ENCODE results near the gene PAX5. TPM values are rescaled to one million over a fixed set of nuclear protein-coding genes. Genes with fewer than 3 reads are reported as not detected.
"Not testable (repeated sequence)": the region's sequence is repeated elsewhere in the genome, so short reads cannot be mapped to it uniquely, and the experiment has no call there.

PAX5 gene
- total RNA-seq, 1 donor from 2014 or later: not detected

DNA sequence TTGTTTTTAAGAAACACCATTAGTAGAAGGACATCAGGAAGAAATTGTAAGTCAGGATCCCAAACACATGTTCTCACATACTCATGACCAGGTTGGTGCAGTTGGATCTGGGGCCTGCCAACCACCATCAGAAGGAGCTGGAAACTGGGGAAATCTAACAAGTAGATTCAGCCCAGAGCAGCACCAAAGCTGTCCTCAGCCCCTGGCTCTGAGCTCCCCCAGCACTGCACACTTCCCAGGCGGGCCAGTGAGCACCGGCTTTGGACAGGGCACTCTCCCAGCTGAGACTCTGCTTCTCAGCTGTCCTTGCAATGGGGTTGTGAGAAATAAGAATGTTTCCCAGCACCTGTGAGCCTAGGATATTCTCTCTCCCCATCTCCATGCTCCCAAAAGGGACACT lies 162.5 kb downstream of the PAX5 start:
- intact Hi-C loops (cut with DNase I): no loop called here

DNA sequence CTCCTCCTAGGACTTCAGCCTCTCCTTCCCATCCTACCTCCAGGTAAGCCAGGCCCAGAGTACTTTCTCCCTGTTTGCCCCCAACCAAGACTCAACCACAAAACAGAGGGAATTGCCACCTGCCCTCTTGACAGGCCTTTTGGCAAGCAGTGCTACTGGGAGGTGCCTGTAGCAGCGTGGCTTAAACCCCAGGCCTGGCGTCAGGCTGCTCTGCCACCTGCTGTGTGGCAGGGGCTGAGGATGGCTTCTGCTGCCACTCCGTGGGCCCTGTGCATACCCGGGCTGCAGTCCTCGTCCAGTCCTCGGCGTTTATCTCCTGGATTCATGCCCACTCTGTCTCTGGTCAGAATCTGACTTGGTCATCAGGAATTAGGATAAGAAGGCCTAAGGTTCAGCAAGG lies 163.1 kb downstream of the PAX5 start:
- DNase-seq (ENCODE audit: low spot score): no peak
- intact Hi-C loops (cut with DNase I): no loop called here

More for the DNA sequence above, 162.5 kb downstream of the PAX5 start:
- no peak for DNase-seq (ENCODE audit: low spot score)

DNA sequence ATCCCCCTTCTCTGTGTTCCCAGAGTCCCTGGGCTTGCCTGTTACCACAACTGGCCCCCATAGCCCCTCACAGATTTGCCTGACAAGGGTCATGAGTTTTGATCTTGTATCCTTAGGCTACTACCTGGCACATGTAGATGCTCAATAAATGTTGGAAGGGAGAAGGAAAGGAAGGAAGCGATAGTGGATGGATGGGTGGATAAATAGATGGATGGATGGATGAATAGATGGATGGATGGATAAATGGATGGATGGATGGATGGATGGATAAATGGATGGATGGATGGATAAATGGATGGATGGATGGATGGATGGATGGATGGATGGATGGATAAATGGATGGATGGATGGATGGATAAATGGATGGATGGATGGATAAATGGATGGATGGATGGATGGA lies 164.5 kb downstream of the PAX5 start:
- DNase-seq (ENCODE audit: low spot score); intact Hi-C loops (cut with DNase I): not testable (repeated sequence)

DNA sequence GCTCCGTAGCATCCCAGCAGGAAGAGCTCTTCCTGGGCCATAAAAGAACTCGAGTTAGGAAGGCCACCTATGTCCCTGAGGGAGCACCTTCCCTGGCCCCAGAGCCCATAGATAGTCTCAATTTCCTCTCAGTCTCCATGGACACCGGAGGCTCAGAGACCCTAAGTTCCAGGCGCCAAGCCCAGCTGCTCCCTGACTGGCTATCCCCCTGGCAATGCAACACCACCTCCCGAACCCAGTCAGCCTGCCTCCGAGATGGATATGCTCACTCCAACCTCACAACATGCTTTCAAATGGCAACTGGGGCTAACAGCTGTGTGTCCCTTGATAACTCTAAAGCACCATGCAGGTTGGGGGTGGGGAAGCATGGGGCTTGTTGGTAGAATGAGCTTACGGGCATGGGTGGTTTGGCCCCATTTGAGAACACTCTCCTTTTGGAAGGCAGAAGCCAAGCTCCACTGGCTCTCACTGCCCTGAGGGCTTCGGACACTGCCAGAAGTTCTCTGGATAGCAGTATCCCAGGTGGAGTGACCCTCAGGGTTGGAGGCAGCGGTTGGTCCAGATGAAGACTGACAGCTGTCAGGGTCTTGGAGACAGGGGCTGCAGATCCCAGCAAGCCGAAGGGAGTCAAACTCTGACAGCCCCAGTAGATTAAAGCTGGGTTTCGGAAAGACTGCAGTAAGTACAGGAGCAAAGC lies 165.3 kb downstream of the PAX5 start:
- intact Hi-C loops (cut with DNase I): no loop called here
- DNase-seq (ENCODE audit: low spot score): no peak

DNA sequence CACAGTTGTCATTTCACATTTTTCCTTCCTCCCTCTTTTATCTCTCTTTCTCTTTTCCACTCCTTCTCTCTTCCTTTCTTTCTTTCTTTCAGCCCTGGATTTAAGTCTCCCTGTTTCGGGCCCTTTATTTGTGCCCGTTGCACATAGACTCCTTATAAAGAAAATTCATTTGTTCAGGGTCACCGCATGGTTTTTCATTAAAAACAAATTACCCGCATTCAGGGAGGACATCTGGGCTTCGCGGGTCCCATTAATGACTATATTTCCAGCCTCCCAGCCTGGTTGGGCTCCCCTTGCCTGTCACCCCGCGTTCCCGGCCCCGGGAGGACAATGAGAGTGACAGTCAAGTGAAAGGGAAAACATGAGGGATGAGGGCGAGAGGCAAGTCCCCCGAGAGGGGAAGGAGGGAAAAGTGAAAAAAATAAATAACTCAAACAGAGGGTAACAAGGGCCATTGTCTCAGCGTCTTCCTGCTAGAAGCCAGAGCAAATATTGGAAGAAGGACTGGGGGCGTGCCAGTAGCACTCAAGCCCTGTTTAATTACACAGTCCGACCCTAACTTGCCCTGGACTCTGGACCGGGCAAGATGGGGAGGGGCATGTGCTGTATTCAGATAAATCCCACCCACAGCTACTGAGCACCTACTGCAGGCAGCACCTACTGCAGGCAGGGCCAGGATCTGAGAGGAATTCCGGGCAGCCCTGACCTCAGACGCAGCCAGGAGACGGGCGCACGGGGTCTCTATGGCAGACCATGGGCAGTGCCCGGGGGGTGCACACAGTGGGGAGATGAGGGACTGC lies 166.2 kb downstream of the PAX5 start:
- no peak for DNase-seq (ENCODE audit: low spot score)

DNA sequence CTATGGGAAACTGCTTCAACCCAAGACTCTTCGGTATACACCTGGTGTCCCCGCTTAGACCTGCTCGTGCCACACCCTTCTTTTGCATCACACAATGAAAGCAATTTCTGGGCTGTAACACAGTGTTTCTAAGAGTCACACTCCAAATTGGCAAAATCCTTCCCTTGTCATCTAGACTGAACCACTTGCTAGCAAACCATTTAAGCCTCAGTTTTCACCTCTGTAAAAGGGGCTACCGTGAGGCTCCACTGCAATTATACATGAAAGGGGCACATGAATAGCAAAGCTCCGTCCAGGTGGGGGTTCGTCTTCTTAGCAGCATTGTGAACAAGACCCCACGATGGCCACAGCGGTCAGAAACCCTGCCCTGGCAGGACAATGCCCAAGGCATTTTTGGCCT lies 166.8 kb downstream of the PAX5 start:
- intact Hi-C loops (cut with DNase I): no loop called here
- DNase-seq (ENCODE audit: low spot score): no peak

More for the DNA sequence above, 166.2 kb downstream of the PAX5 start:
- intact Hi-C loops (cut with DNase I): no loop called here

DNA sequence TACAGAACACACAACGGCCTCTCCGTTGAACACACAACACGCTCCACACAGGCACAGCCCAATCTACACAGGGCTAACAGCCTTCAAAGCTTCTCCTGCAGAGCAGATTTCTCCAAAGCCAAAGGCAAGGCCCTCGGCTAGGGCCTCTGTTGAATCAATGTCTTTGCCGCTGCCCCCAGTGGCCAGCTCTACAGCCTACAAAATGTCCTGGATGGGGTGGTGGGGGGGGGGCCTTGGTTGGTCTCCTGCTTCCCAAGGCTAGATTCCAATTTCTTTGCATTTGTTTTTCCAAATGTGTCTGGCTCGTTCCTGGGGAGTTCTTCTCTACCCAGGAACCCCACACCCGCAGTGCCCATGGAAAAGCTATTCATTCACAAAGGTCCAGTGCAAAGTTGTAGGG lies 167.2 kb downstream of the PAX5 start:
- no peak for DNase-seq (ENCODE audit: low spot score)
- intact Hi-C loops (cut with DNase I): no loop called here

DNA sequence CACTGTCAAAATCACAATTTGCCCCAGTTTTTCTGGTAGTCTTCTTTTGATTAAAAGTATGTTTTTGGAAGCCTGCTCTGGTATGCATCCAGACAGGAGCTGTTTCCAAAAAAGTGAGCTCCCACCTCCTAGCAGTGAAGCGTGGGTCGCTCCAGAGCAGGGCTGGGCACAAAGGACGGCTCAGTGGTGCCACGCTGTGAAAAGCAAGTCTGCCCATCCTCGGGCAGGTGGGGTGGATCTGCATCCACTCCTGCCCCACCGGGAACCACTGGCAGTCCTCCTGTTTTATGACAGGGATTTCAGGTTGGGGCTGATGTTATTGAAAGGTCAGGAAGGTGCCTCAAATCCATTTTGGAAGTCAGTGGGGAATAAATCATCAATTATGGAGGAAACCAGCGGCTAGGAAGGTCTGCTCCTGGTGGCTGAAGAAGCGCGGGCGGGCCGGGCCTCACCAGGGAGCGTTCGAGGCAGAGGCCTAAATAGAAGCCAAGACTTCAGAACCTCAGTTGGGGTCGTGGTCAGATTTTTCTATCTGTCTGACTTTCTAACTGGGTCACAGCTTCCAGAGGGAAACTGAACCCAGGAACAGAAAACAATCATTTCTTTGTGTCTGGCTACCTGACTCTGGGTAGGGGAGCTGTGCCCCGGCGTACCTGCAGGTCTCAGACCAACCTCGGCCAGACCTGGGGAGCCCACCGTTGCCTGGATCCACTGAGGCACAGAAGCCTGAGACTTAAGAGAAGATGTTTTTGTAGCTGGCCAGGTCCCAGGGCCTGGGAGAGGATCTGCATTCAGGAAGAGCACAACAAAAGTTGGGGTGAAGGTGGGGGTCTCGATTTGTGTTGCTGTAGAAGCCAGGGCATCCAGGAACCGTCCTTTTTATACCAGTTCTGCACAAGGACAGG lies 168.1 kb downstream of the PAX5 start:
- intact Hi-C loops (cut with DNase I): no loop called here
- no peak for DNase-seq (ENCODE audit: low spot score)

DNA sequence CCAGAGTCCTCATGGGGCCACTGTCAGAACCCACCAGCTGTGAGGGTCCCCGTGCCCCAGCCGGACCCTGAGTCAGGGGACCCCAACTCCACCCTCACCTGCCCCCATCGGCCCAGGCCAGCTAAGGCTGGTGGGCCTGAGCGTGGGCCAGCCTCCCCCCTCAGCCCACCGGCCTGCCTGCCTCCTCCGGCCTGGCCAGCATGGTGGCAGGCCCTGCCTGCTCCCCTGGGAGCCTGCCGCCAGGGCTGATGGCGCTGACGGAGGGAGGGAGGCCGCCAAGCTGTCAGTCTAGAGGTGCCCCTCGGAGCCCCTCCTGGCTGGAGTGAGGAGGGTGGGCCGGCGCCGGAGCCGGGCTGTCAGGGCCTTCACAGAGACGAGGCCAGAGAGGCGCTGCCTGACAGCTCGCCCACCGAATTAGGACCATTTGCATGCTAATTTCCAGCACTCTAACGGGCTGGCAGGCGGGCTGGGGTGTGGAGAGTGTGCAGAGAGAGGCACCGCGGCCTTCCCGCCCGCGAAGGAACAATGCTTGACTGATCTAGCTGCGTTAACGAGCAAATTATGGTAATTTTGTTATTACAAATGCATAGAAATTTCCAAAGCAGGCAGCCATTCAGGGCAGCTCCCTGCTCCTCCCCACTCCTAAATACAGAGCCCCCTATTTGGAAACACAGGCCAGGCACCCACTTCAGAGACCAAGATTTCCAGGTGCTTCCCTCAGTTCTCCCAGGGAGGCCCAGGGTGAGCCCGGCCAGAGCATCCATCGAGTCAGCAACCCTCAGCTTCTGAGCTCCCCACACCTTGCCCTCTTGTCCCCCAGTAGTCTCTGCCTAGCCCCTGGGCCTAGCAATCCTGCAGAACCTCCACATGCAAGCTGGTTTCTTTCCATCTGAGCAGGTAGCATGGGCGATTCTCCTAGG lies 169.3 kb downstream of the PAX5 start:
- intact Hi-C loops (cut with DNase I): no loop called here
- no peak for DNase-seq (ENCODE audit: low spot score)

DNA sequence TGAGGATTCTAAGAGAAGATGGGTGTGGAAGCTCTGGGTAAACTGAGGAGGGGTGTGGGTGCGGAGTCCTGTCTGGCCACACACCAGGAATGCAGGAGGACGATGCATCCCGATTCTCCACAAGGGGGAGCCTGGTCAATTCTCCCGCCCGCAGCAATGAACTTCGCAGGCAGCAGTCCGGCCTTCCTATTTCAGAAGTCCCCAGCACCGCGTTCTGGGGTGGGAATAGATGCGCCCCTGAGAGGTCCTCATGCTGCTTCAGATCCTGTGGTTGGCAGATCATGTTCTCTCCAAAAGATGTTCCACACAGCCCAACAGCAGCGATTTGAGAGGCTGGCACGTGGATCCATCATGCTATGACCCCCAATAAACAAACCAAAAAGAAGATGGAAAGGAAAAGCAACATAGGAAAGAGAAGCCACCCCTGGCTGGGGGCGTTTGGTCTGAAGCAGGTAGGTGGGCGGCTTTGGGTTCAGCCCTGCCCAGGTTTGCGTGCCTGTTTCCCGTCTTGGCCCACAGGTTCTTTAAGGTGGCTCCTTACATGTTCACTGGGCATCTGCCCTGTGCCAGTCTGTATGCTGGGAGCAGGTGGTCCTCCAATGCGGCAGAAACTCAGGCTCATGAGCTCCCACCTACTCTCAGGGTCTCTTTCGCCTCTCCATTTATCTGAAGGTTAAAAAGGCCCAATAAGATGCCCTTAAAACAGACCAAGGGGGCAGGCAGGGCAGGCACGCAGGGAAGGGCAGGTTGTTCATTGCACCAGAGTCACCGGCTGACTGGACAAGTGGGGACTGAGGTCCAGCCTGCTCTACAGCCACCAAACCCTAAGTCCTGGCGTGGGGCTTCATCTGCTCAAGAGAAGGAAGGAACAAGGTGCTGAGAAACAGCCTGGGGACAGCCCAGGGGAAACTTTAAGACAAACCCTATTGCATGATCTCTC lies 171.6 kb downstream of the PAX5 start:
- intact Hi-C loops (cut with DNase I): no loop called here
- DNase-seq (ENCODE audit: low spot score): no peak

DNA sequence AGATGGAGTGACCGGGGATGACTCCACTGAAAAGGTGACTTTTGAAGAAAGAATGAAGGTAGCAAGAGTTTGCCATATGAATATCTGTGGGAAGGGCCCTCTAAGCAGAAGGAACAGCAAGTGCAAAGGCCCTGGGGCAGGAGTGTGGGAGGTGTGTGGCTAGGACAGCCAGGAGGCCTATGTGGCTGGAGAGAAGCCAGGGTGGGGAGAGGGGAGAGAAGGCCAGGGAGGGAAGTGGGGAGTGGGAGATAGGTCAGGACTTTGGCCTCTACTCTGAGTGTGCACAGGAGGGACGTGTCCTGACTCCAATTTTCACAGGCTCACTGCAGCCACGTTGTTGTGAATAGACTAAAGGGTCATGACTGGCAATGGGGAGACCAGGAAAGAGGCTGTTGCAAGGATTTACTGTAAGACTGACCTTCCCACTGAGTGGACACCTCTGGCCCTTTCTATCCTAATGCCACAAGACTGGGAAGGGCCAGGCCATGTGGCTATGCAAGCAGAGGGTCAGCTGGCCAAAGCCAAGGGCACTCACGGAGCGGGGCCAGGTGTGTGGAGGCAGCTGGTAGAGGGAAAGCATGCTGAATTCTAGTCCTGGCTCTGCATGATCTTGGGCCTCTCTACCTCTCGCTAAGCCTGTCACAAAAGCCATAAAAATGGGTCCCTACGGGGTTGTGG lies 172.4 kb downstream of the PAX5 start:
- DNase-seq (ENCODE audit: low spot score): no peak
- intact Hi-C loops (cut with DNase I): no loop called here

DNA sequence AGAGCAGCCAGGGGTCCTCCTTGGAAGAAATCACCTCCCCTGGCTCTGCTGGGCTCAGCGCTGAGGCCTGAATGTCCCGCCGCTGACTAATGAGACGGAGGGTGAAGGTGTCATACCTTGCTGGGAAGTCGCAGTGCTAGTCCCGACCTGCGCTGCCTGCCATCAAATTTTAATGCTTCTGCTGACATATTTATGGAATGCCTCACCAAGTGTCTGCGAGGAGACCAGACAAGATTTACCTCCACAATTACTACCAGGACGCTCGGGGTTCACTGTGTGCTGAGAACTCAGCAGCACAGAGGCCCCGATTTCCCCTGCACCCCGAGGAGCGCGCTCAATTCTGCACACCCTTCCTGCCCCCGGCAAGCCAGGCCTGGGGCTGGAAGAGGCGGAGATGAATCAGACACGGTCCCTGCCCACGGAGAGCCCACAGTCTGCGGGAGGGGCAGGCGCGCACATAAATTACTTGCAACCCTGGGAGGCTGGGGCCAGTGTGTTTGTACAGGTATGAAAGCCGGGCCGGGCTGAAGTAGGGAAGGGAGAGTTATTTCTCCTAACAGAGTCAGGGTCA lies 175.2 kb downstream of the PAX5 start:
- no peak for DNase-seq (ENCODE audit: low spot score)
- intact Hi-C loops (cut with DNase I): no loop called here

DNA sequence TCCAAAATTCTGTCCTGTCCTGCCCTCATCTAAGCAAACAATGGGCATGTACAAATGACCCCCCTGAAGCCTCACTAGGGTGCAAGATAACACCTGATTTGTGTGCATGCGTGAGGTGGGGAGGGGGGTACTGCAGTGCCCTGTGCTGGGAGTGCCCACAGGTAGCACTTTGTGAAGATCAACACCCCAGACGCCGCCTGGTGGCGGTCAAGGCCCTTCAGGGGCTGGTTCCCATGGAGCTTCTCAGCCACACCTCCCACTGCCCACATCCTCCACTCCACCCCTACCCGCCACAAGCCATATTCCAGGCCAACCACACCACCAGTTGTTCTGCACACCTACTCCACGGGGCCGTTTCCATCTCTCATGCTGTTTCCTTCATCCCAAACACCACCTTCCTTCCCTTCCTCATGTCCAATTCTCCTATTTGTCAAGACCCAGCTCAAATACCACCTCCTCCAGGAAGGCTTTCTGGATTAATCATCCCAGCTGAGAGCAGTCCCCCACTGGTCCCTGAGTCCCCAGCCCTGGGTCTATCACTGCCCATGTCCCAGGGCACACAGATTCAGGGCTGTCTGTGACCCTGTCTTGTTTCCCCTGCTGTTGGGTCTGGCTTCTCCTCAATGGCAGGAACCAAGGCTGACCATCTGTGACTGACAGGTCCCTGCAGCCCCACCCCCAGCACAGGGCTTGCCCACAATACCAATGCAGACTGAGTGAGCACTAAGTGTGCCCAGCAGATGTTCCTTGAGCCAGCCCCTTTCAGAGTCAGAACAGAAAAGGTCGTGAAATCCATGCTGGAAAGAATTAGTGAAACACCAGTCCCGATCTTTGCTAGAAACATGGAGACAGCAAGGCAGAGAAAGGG lies 178.4 kb downstream of the PAX5 start:
- no peak for DNase-seq (ENCODE audit: low spot score)
- intact Hi-C loops (cut with DNase I): no loop called here

DNA sequence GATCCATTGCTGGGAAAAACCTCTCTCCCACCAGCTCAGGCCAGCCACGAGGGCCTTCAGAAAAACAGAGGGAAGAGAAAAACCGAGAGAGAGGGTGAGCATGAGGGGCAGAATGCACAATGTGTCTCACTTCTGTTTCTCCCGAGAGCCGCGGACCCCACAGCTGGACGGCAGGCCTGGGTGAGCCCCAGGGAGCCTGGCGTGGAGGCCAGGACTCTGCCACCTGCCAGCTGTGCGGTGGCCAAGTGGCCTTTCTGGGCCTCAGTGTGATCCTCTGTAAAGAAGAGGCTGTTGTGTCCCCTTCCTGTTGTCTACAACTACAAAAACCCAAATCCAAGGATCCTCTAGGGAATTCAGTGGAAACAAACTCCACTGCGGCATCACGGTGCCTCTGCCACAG lies 179.3 kb downstream of the PAX5 start:
- no peak for DNase-seq (ENCODE audit: low spot score)
- intact Hi-C loops (cut with DNase I): no loop called here

DNA sequence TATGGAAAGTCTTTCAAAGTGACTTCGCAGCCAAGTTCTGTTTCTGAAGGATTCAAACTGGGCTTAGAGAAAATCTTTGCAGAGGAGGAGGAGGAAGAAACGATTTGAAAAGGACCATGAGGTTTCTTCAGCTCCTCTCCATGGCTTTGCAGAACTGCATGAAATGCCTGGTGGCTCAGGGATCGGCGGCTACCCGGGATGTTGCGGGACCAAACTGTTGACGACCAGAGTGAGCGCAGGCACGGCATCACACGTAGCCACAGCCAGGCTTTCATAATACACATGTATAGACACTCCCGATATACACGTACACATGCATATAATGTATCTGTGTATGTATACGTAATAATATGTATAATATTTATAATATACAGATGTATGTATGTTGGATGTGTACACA lies 180.0 kb downstream of the PAX5 start:
- DNase-seq (ENCODE audit: low spot score): no peak
- intact Hi-C loops (cut with DNase I): no loop called here

DNA sequence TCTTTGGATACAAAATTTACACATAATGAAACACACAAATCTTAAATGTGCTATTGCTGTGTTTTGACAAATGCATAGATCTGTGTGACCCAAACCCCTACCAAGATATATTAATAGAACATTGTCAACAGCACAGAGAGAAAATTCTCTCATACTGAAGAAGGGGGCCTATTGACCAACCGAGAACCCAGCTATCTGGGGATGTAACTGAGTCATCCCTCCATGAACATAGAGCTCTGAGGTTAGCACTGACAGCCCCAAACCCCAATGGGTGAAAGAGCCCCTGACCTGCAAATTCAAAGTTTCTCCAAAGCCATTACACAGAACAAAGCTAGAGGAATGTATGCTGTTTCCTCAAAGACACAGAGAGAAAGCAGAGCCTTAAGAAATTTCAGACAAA lies 180.8 kb downstream of the PAX5 start:
- no peak for DNase-seq (ENCODE audit: low spot score)
- intact Hi-C loops (cut with DNase I): no loop called here

Data from cardiac septum (tissue), 1 donor.